ENCODE results near the gene B4GALT3. TPM values are rescaled to one million over a fixed set of nuclear protein-coding genes. Genes with fewer than 3 reads are reported as not detected.
A peak's percentile ranks its signal among the peaks of the same experiment; 100 is the strongest.

Gene B4GALT3
- total RNA-seq, 2 donors from 2014 or later, result 20.2 to 29.3 TPM

GRCh38 chr1:161219078-161219892 is 42.0 kb upstream of the B4GALT3 start:
- no peaks in the 10 kb centered on the region for H3K9me3 ChIP-seq
- H3K36me3 ChIP-seq (replicated peaks in 1 of 2; ENCODE audit: insufficient read depth in 1 of 2, low read depth in 2 of 2), result peaks cover 0 to 4% of the 10 kb centered on the region in 2 donors
- H3K4me3 ChIP-seq, result no peak overlapping the region
- no peaks in the 10 kb centered on the region for H3K27me3 ChIP-seq
- peaks cover 4% of the 10 kb centered on the region for H3K4me1 ChIP-seq
- DNase-seq (no peak), ATAC-seq (no peak)
- TF ChIP-seq, protein P1, sequence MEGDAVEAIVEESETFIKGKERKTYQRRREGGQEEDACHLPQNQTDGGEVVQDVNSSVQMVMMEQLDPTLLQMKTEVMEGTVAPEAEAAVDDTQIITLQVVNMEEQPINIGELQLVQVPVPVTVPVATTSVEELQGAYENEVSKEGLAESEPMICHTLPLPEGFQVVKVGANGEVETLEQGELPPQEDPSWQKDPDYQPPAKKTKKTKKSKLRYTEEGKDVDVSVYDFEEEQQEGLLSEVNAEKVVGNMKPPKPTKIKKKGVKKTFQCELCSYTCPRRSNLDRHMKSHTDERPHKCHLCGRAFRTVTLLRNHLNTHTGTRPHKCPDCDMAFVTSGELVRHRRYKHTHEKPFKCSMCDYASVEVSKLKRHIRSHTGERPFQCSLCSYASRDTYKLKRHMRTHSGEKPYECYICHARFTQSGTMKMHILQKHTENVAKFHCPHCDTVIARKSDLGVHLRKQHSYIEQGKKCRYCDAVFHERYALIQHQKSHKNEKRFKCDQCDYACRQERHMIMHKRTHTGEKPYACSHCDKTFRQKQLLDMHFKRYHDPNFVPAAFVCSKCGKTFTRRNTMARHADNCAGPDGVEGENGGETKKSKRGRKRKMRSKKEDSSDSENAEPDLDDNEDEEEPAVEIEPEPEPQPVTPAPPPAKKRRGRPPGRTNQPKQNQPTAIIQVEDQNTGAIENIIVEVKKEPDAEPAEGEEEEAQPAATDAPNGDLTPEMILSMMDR (IDR thresholded peaks at IDR 0.05), result no peak
- TF ChIP-seq POLR2A (IDR thresholded peaks at IDR 0.05), result no peak
- no peak overlapping the region for H3K27ac ChIP-seq
- intact Hi-C loops (cut with DNase I), result no loop called here
- WGBS, 2 donors, result 67 to 74% methylated on average over 5 of the region's 5 CpGs

DNA sequence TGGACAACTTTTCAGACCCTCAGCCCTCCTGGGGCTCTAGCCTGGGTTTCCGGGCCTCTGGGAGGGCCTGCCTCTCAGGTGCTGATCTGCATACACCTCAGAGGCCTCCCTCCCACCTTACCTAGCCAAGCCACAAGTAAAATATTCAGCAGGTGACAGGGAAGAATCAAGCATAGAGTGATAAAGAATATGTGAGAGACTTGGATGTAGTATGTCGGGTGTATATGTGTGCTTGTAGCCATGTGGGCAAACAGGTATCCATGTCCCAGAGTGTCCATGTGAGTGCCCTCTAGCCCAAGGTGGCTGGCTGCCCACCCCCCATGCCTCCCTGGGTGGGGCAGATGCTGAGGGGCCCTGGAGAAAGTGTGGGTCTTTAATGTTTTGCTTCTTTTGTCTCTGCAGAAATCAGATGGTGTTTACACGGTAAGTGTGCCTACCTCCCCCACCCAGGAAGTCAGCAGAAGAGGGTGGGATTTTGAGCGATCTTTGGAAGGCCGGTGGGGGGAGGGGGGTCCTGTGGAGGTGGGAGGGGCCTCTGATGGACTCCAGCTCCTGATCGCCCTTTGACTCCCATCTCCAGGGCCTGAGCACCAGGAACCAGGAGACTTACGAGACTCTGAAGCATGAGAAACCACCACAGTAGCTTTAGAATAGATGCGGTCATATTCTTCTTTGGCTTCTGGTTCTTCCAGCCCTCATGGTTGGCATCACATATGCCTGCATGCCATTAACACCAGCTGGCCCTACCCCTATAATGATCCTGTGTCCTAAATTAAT is 41.2 kb upstream of the B4GALT3 start:
- 55 to 66% methylated on average over 7 to 8 of the region's 8 CpGs for WGBS, 2 donors
- H3K36me3 ChIP-seq (replicated peaks in 1 of 2; ENCODE audit: insufficient read depth in 1 of 2, low read depth in 2 of 2), result peaks cover 0 to 12% of the 10 kb centered on the region in 2 donors
- H3K27me3 ChIP-seq, result no peaks in the 10 kb centered on the region
- ATAC-seq, result no peak
- no peaks in the 10 kb centered on the region for H3K9me3 ChIP-seq
- H3K27ac ChIP-seq, result no peak overlapping the region
- intact Hi-C loops (cut with DNase I), result no loop called here
- H3K4me3 ChIP-seq, result no peak overlapping the region
- TF ChIP-seq, protein P1 (IDR thresholded peaks at IDR 0.05), result no peak
- no peak for TF ChIP-seq POLR2A (IDR thresholded peaks at IDR 0.05)
- H3K4me1 ChIP-seq, result no peaks in the 10 kb centered on the region
- DNase-seq, result no peak

GRCh38 chr1:161217831-161218230 is 40.5 kb upstream of the B4GALT3 start:
- TF ChIP-seq, protein P1 (IDR thresholded peaks at IDR 0.05), result no peak
- no peak for TF ChIP-seq POLR2A (IDR thresholded peaks at IDR 0.05)
- Histone ChIP-seq H3K4me3 (no peak overlapping the region), H3K4me1 (no peaks in the 10 kb centered on the region), H3K9me3 (no peaks in the 10 kb centered on the region), H3K27ac (peak overlapping the region in 1 of 4 donors; percentile 78), H3K36me3 (replicated peaks in 1 of 2; ENCODE audit: insufficient read depth in 1 of 2, low read depth in 2 of 2) (peaks cover 3 to 18% of the 10 kb centered on the region in 2 donors), H3K27me3 (no peaks in the 10 kb centered on the region)
- DNase-seq, result no peak
- no peak for ATAC-seq
- WGBS, 2 donors, result 47 to 56% methylated on average over 5 to 6 of the region's 6 CpGs
- intact Hi-C loops (cut with DNase I), result no loop called here

- 34 to 49% methylated on average over 7 of the region's 7 CpGs for WGBS, 2 donors
- Histone ChIP-seq H3K9me3 (no peaks in the 10 kb centered on the region), H3K4me3 (no peak overlapping the region), H3K27me3 (no peaks in the 10 kb centered on the region), H3K27ac (peak overlapping the region in 2 of 4 donors; percentile 54 to 78), H3K4me1 (no peaks in the 10 kb centered on the region), H3K36me3 (replicated peaks in 1 of 2; ENCODE audit: insufficient read depth in 1 of 2, low read depth in 2 of 2) (peaks cover 8 to 21% of the 10 kb centered on the region in 2 donors)
- ATAC-seq (peak; percentile 49), DNase-seq (peak in 1 of 4 donors; percentile 60)
- intact Hi-C loops (cut with DNase I), result no loop called here
- TF ChIP-seq, protein P1 (IDR thresholded peaks at IDR 0.05), result no peak
- peak in 1 of 3 donors; percentile 66 for TF ChIP-seq POLR2A (IDR thresholded peaks at IDR 0.05)
Measured at GRCh38 chr1:161216945-161217712, 39.8 kb upstream of the B4GALT3 start.
